Measurements from ENCODE around the gene REG1B.
"Not testable (repeated sequence)": the region's sequence is repeated elsewhere in the genome, so short reads cannot be mapped to it uniquely, and the experiment has no call there.

REG1B gene

GRCh38 chr2:79084495-79085135 lies 3.2 kb downstream of the REG1B start:
- no peak for DNase-seq

GRCh38 chr2:79083597-79084251 lies 4.1 kb downstream of the REG1B start:
- DNase-seq, result no peak

GRCh38 chr2:79082987-79083386 lies 4.8 kb downstream of the REG1B start:
- DNase-seq, result no peak

GRCh38 chr2:79071078-79071477 lies 16.7 kb downstream of the REG1B start:
- no peak for DNase-seq

GRCh38 chr2:79065201-79065600 lies 22.6 kb downstream of the REG1B start:
- DNase-seq, result no peak

DNA sequence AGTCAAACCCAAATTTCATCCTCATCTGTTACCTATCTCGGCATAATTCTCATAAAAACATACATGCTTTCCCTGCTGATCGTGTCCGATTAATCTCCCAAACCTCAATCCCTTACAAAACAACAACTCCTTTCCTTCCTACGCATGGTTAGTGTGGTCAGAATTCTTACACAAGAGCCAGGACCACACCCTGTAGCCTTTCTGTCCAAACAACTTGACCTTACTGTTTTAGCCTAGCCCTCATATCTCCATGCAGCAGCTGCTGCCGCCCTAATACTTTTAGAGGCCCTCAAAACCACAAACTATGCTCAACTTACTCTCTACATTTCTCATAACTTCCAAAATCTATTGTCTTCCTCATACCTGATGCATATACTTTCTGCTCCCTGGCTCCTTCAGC lies 33.0 kb downstream of the REG1B start:
- DNase-seq, result not testable (repeated sequence)

DNA sequence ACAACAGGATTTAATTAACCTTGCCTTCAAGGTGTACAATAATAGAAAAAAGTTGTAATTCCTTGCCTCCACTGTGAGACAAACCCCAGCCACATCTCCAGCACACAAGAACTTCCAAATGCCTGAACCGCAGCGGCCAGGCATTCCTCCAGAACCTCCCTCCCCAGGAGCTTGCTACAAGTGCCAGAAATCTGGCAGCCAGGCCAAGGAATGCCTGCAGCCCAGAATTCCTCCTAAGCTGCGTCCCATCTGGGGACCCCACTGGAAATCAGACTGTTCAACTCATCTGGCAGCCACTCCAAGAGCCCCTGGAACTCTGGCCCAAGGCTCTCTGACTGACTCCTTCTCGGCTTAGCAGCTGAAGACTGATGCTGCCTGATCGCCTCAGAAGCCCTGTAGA lies 34.3 kb downstream of the REG1B start:
- peak in 4 of 56 donors; percentile 1 to 8 (median 5) for DNase-seq

DNA sequence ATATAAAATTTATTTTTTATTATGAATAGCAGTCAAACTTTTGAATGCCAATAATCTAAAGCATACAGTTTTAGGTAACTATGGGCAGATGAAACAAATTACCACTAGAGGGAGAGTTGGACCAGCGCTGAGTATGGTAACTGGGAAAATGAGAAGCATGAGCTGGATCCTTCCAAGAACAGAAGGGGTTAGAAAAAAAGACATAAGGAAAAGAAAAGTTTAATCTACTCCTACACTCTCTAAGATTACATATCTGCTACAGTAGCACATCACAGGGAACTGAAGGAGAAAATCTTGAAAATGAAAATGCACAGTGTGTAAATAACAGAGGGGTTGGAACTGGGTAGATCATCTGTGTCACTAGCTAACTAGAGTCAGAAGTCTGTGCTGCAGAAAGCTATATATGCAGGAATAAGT lies 46.8 kb downstream of the REG1B start:
- peak in 2 of 56 donors; percentile 1 to 11 for DNase-seq

- no peak for DNase-seq
Observed at GRCh38 chr2:79039944-79040343, 47.8 kb downstream of the REG1B start.
